AG10803 (cell line): ENCODE measurements around the gene CCDC183.

Experiments used
- DNase-seq: peaks from one replicate; pipeline ENCODE4 v3.0.0; 2010; ENCODE audit warnings: low read depth
- H3K4me3 ChIP-seq: 2 replicates; pipeline ENCODE4 v1.5.1; 2011; ENCODE audit warnings: mild to moderate bottlenecking, low read length, control low read depth
- CTCF ChIP-seq: conservative IDR thresholded peaks from 2 replicates; pipeline ENCODE4 v1.5.1; 2011; ENCODE audit warnings: mild to moderate bottlenecking, low read length, control low read depth, inconsistent platforms

The CCDC183 gene

GRCh38 chr9:136847088-136847825 is 51.1 kb downstream of the CCDC183 start:
- H3K4me3 ChIP-seq, result peak overlapping the region; percentile 99
- no peak for TF ChIP-seq CTCF
- DNase-seq, result peak; percentile 70

- peak; percentile 85 for DNase-seq
- H3K4me3 ChIP-seq, result peak overlapping the region; percentile 99
- no peak for TF ChIP-seq CTCF
Measured at GRCh38 chr9:136847826-136848392, 51.8 kb downstream of the CCDC183 start.

GRCh38 chr9:136848393-136849037 is 52.4 kb downstream of the CCDC183 start:
- no peak for TF ChIP-seq CTCF
- H3K4me3 ChIP-seq, result peak overlapping the region; percentile 99

GRCh38 chr9:136849038-136849959 is 53.2 kb downstream of the CCDC183 start, which contains the start of gene PHPT1:
Gene PHPT1 (plus strand): TSS chr9:136849409. CDS start chr9:136849431, 22 bp downstream.
- no peak for TF ChIP-seq CTCF
- H3K4me3 ChIP-seq, result peak within 1 kb of the TSS; percentile 99
- peak; percentile 99 for DNase-seq

More at GRCh38 chr9:136848393-136849037, 52.4 kb downstream of the CCDC183 start:
- no peak for DNase-seq

GRCh38 chr9:136849960-136850865 is 54.1 kb downstream of the CCDC183 start:
- H3K4me3 ChIP-seq, result peak overlapping the region; percentile 99
- TF ChIP-seq CTCF, result no peak
- DNase-seq, result no peak
